Measurements from ENCODE around the gene TSPAN13. TPM values are rescaled to one million over a fixed set of nuclear protein-coding genes. Genes with fewer than 3 reads are reported as not detected.

Gene TSPAN13
- total RNA-seq, 1 donor from 2014 or later, result 69.5 TPM

DNA sequence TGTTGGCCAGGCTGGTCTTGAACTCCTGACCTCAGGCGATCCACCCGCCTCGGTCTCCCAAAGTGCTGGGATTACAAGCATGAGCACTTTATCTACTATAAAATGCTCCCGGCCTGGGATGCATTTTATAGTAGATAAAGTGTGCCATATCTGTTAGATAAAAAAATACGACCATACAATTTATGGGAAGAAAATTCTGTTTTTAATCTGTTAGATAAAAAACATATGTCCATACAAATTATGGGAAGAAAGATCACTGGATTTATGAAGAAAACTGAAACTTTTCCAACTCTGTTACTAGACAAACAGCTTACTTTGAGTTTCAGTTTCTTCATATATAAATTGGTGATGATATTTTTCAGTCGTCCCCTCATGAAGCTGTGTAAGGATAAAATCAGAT, 4.5 kb downstream of the TSPAN13 start:
- H3K27me3 Mint-ChIP-seq (ENCODE audit: low read depth), result no peaks in the 10 kb centered on the region
- peaks cover 6% of the 10 kb centered on the region for H3K9me3 Mint-ChIP-seq
- H3K4me1 Mint-ChIP-seq, result peaks cover 22% of the 10 kb centered on the region
- H3K27ac Mint-ChIP-seq, result no peak overlapping the region
- H3K36me3 Mint-ChIP-seq, result peaks cover 15% of the 10 kb centered on the region
- no peak for DNase-seq (ENCODE audit: low spot score in 2 of 2, unreplicated experiment in 2 of 2)
- H3K4me3 Mint-ChIP-seq, result no peak overlapping the region
- no peak for TF ChIP-seq CTCF (IDR thresholded peaks at IDR 0.05; ENCODE audit: unreplicated experiment)

DNA sequence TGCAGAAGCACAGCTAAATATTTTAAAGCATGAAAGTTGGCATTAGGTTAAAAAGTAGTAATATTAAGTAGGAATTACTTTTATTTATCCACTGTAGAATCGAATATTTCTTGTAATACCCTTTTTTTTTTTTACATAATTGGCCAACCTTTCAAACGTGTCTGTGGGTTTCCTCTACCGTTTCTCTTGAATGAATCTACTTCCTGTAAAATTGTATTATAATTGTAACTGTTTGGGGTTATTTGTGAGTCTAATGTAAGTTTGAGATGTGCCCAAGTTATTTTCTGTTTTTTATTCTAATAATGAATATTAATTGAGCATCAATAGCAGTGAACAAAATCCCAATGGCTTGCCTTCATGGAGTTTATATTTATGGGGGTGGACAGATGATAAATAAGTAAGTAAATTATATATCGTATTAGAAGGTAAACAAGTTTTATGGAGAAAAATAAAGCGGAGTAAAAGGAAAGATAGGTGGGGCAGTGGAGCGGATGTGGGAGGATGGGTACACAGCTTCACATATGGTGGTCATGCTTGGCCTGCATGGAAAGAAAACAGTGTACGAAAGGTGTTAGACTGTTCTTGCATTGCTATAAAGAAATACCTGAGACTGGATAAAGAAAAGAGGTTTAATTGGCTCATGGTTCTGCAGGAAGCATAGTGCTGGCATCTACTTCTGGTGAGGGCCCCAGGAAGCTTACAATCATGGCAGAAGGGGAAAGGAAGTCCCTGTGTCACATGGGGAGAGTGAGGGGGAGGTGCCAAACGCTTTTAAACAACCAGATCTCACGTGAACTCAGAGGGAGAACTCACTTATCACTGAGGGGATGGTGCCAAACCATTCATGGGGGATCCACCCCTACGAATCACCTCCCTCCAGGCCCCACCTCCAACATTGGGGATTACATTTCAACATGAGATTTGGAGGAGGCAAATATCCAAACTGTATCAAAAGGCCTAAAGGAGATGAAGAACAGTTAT, 5.4 kb downstream of the TSPAN13 start:
- Mint-ChIP-seq H3K27me3 (ENCODE audit: low read depth) (no peaks in the 10 kb centered on the region), H3K36me3 (peaks cover 22% of the 10 kb centered on the region), H3K27ac (no peak overlapping the region), H3K4me1 (peaks cover 21% of the 10 kb centered on the region), H3K9me3 (peaks cover 12% of the 10 kb centered on the region), H3K4me3 (no peak overlapping the region)
- no peak for DNase-seq (ENCODE audit: low spot score in 2 of 2, unreplicated experiment in 2 of 2)
- TF ChIP-seq CTCF (IDR thresholded peaks at IDR 0.05; ENCODE audit: unreplicated experiment), result no peak

- Mint-ChIP-seq H3K4me1 (peaks cover 21% of the 10 kb centered on the region), H3K36me3 (peaks cover 25% of the 10 kb centered on the region), H3K9me3 (peaks cover 12% of the 10 kb centered on the region), H3K27ac (no peak overlapping the region), H3K4me3 (no peak overlapping the region), H3K27me3 (ENCODE audit: low read depth) (no peaks in the 10 kb centered on the region)
- no peak for DNase-seq (ENCODE audit: low spot score in 2 of 2, unreplicated experiment in 2 of 2)
- TF ChIP-seq CTCF (IDR thresholded peaks at IDR 0.05; ENCODE audit: unreplicated experiment), result no peak
Observed at GRCh38 chr7:16759840-16760239, 6.3 kb downstream of the TSPAN13 start.

DNA sequence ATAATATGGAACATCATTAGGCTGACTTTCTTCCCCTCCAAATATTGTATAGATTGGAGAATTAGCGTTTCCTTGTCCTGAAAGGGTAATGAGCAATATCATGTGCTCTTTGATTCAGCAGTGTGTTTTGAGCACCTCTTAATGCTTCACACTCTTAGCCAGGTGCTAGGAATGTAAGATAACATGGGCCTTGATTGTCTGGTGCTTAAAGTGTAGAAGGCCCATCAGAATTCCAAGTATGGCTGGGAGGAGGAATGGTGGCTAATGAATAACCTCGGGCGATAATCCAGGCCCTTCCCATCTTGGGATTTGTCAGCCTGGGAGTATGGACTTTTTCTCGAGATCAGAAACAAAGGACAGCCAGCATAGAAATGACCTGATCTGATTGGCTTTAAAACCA, 8.6 kb downstream of the TSPAN13 start:
- no peak overlapping the region for H3K4me3 Mint-ChIP-seq
- H3K36me3 Mint-ChIP-seq, result peaks cover 27% of the 10 kb centered on the region
- H3K9me3 Mint-ChIP-seq, result peaks cover 16% of the 10 kb centered on the region
- no peaks in the 10 kb centered on the region for H3K27me3 Mint-ChIP-seq (ENCODE audit: low read depth)
- no peak for TF ChIP-seq CTCF (IDR thresholded peaks at IDR 0.05; ENCODE audit: unreplicated experiment)
- no peak for DNase-seq (ENCODE audit: low spot score in 2 of 2, unreplicated experiment in 2 of 2)
- peaks cover 3% of the 10 kb centered on the region for H3K4me1 Mint-ChIP-seq
- H3K27ac Mint-ChIP-seq, result no peak overlapping the region

- Mint-ChIP-seq H3K27me3 (ENCODE audit: low read depth) (no peaks in the 10 kb centered on the region), H3K4me1 (peaks cover 3% of the 10 kb centered on the region), H3K36me3 (peaks cover 31% of the 10 kb centered on the region), H3K27ac (no peak overlapping the region), H3K9me3 (peaks cover 19% of the 10 kb centered on the region), H3K4me3 (no peak overlapping the region)
- DNase-seq (ENCODE audit: low spot score in 2 of 2, unreplicated experiment in 2 of 2), result no peak
- TF ChIP-seq CTCF (IDR thresholded peaks at IDR 0.05; ENCODE audit: unreplicated experiment), result no peak
Observed at GRCh38 chr7:16764942-16765341, 11.4 kb downstream of the TSPAN13 start.

Data from mesothelial cell of epicardium (in vitro differentiated cells).